H1 (cell line): Measurements from ENCODE around the gene GAD2. TPM values are rescaled to one million over a fixed set of nuclear protein-coding genes. Genes with fewer than 3 reads are reported as not detected.

Source experiments
- CTCF ChIA-PET: fragments of 300-600 bp; sonication (Branson Sonifier 250); formaldehyde crosslinking; loops from one replicate; lab custom pipeline; 2021; ENCODE audit not compliant: partially characterized antibody; lab: Charles Lee
- POLR2A ChIA-PET: fragments of 300-600 bp; sonication (Branson Sonifier 250); formaldehyde crosslinking; loops from one replicate; lab custom pipeline; 2021; ENCODE audit warnings: inconsistent platforms; ENCODE audit not compliant: partially characterized antibody; lab: Charles Lee
- DNase-seq, 2 experiments: peaks; one replicate each; pipeline versions ENCODE4 v3.0.0 to v3.0.0-alpha.2; 2010 to 2022; ENCODE audit warnings: low spot score in 2 of 2, low read depth in 1 of 2, mixed read lengths in 1 of 2
- FAIRE-seq: peaks from 2 replicates; lab custom pipeline; 2011; peaks lifted over from hg19 to GRCh38; lab: Jason Lieb, UNC
- H2AFZ ChIP-seq: 2 replicates; pipeline ENCODE4 v1.8.1; 2012; ENCODE audit warnings: low read length, inconsistent platforms
- H2AK5ac ChIP-seq: 2 replicates; pipeline ENCODE4 v1.6.1; 2013; ENCODE audit warnings: low read depth, low read length
- H2BK120ac ChIP-seq: replicated peaks from 2 replicates; pipeline ENCODE3; 2013; ENCODE audit warnings: low read depth, low read length, inconsistent platforms
- H2BK12ac ChIP-seq: 2 replicates; pipeline ENCODE4 v1.6.1; 2013; ENCODE audit warnings: low read depth, low read length
- H2BK15ac ChIP-seq: 2 replicates; pipeline ENCODE4 v1.6.1; 2013; ENCODE audit warnings: low read length
- H2BK20ac ChIP-seq: 2 replicates; pipeline ENCODE4 v1.6.1; 2013; ENCODE audit warnings: low read length
- H2BK5ac ChIP-seq: 2 replicates; pipeline ENCODE4 v1.6.1; 2013; ENCODE audit warnings: low read depth, low read length
- H3K14ac ChIP-seq: 2 replicates; pipeline ENCODE4 v1.6.1; 2013; ENCODE audit warnings: inconsistent platforms; ENCODE audit not compliant: insufficient read length
- H3K18ac ChIP-seq: 2 replicates; pipeline ENCODE4 v1.6.1; 2013; ENCODE audit warnings: low read length; ENCODE audit errors: extremely low read depth
- H3K23ac ChIP-seq: 2 replicates; pipeline ENCODE4 v1.6.1; 2013; ENCODE audit warnings: inconsistent platforms; ENCODE audit not compliant: insufficient read length
- H3K23me2 ChIP-seq: 2 replicates; pipeline ENCODE4 v1.6.1; 2013; ENCODE audit warnings: low read depth, low read length
- H3K27ac ChIP-seq: 2 replicates; pipeline ENCODE4 v1.6.1; 2011; ENCODE audit warnings: low read depth, low read length, inconsistent platforms
- H3K27me3 ChIP-seq, 4 experiments: replicated peaks in 1 of 4; 1 replicate in 1 of 4; 2 replicates in 3 of 4; pipeline versions ENCODE4 v1.6.1 to v1.8.1; 2011 to 2013; ENCODE audit warnings: low read length in 3 of 4, mild to moderate bottlenecking in 3 of 4, inconsistent platforms in 2 of 4, mixed read lengths in 2 of 4, moderate library complexity in 1 of 4; ENCODE audit not compliant: control insufficient read depth in 3 of 4, insufficient read depth in 3 of 4; ENCODE audit errors: extremely low read depth in 1 of 4
- H3K36me3 ChIP-seq, 4 experiments: 2 replicates each; pipeline versions ENCODE4 v1.6.1 to v1.8.1; 2011 to 2013; ENCODE audit warnings: mild to moderate bottlenecking in 4 of 4, low read length in 3 of 4, moderate library complexity in 2 of 4, control low read depth in 1 of 4, inconsistent platforms in 1 of 4; ENCODE audit not compliant: insufficient read depth in 4 of 4, control insufficient read depth in 2 of 4
- H3K4ac ChIP-seq: replicated peaks from 2 replicates; pipeline ENCODE3; 2013; ENCODE audit warnings: low read length, low read depth, mixed read lengths, inconsistent platforms; ENCODE audit not compliant: insufficient read length
- H3K4me1 ChIP-seq, 4 experiments: replicated peaks in 1 of 4; 1 replicate in 1 of 4; 2 replicates in 3 of 4; pipeline versions ENCODE4 v1.6.1 to v1.8.1; 2011 to 2013; ENCODE audit warnings: low read length in 3 of 4, inconsistent platforms in 2 of 4, mixed read lengths in 1 of 4; ENCODE audit not compliant: insufficient read depth in 4 of 4, control insufficient read depth in 3 of 4
- H3K4me2 ChIP-seq, 2 experiments: 2 replicates each; pipeline versions ENCODE4 v1.6.1 to v1.8.1; 2011 to 2013; ENCODE audit warnings: low read depth in 2 of 2, low read length in 2 of 2, control low read depth in 1 of 2, inconsistent platforms in 1 of 2, mild to moderate bottlenecking in 1 of 2; ENCODE audit not compliant: insufficient read depth in 1 of 2
- H3K4me3 ChIP-seq, 4 experiments: fragments of 200-600, 300-600 bp in 1 of 4; sonication (generic), shearing (Covaris generic), sonication (Bioruptor Twin) in 1 of 4; 2 replicates each; pipeline versions ENCODE4 v1.5.1 to v1.8.1; 2011 to 2016; ENCODE audit warnings: low read length in 4 of 4, low read depth in 3 of 4, control low read depth in 2 of 4, inconsistent platforms in 2 of 4, mild to moderate bottlenecking in 2 of 4, mixed read lengths in 1 of 4, moderate library complexity in 1 of 4; ENCODE audit not compliant: insufficient read depth in 2 of 4; ENCODE audit errors: extremely low read depth in 1 of 4
- H3K56ac ChIP-seq: replicated peaks from 2 replicates; pipeline ENCODE3; 2013; ENCODE audit warnings: low read depth, mild to moderate bottlenecking, mixed read lengths, low read length, inconsistent platforms; ENCODE audit not compliant: insufficient read length
- H3K79me1 ChIP-seq: 2 replicates; pipeline ENCODE4 v1.6.1; 2013; ENCODE audit warnings: low read depth, low read length, control low read depth
- H3K79me2 ChIP-seq, 2 experiments: 2 replicates each; pipeline versions ENCODE4 v1.6.1 to v1.8.1; 2012 to 2013; ENCODE audit warnings: low read length in 2 of 2, mild to moderate bottlenecking in 2 of 2, inconsistent platforms in 1 of 2; ENCODE audit not compliant: insufficient read depth in 2 of 2, control insufficient read depth in 1 of 2
- H3K9ac ChIP-seq, 4 experiments: replicated peaks in 1 of 4; 1 replicate in 1 of 4; 2 replicates in 3 of 4; pipeline versions ENCODE4 v1.6.1 to v1.8.1; 2011 to 2013; ENCODE audit warnings: low read depth in 3 of 4, low read length in 3 of 4, control low read depth in 2 of 4, mild to moderate bottlenecking in 2 of 4, moderate library complexity in 2 of 4, inconsistent platforms in 1 of 4; ENCODE audit errors: extremely low read depth in 1 of 4
- H3K9me3 ChIP-seq, 2 experiments: 2 replicates each; pipeline versions ENCODE4 v1.6.1 to v1.8.1; 2012 to 2013; ENCODE audit warnings: mild to moderate bottlenecking in 2 of 2, moderate library complexity in 2 of 2, control low read depth in 1 of 2, inconsistent platforms in 1 of 2, low read depth in 1 of 2, low read length in 1 of 2, mixed read lengths in 1 of 2; ENCODE audit not compliant: insufficient read depth in 2 of 2
- H4K20me1 ChIP-seq, 2 experiments: replicated peaks in 1 of 2; 2 replicates each; pipeline versions ENCODE3 to v1.8.1; 2011 to 2013; ENCODE audit warnings: inconsistent platforms in 2 of 2, low read length in 2 of 2, mild to moderate bottlenecking in 1 of 2; ENCODE audit not compliant: insufficient read depth in 2 of 2, control insufficient read depth in 1 of 2
- H4K5ac ChIP-seq: 2 replicates; pipeline ENCODE4 v1.6.1; 2013; ENCODE audit warnings: low read length, low read depth, mixed read lengths, inconsistent platforms; ENCODE audit not compliant: insufficient read length
- H4K8ac ChIP-seq: 2 replicates; pipeline ENCODE4 v1.8.0; 2013; ENCODE audit warnings: mild to moderate bottlenecking, moderate library complexity, low read length, inconsistent platforms; ENCODE audit not compliant: insufficient read depth; ENCODE audit errors: extremely low read depth
- H4K91ac ChIP-seq: replicated peaks from 2 replicates; pipeline ENCODE3; 2013; ENCODE audit warnings: low read length, mixed read lengths, inconsistent platforms; ENCODE audit not compliant: insufficient read length
- CHD1 ChIP-seq: IDR thresholded peaks from 2 replicates; pipeline ENCODE4 v1.6.1; 2012; ENCODE audit warnings: low read depth, low read length, improper control_type of control experiment
- EP300 ChIP-seq, 2 experiments: IDR thresholded peaks; 1 replicate in 1 of 2; 2 replicates in 1 of 2; pipeline ENCODE4 v1.6.1; 2011 to 2012; ENCODE audit warnings: low read depth in 2 of 2, low read length in 2 of 2, mild to moderate bottlenecking in 2 of 2, borderline replicate concordance in 1 of 2, inconsistent platforms in 1 of 2, moderate library complexity in 1 of 2
- GTF2F1 ChIP-seq: IDR thresholded peaks from 2 replicates; pipeline ENCODE4 v1.6.1; 2012; ENCODE audit warnings: low read depth, low read length, improper control_type of control experiment, borderline replicate concordance
- HDAC2 ChIP-seq, 2 experiments: fragments of 300-600 bp in 1 of 2; sonication (generic) in 1 of 2; IDR thresholded peaks; 2 replicates each; pipeline ENCODE4 v1.6.1; 2011 to 2012; ENCODE audit warnings: low read depth in 2 of 2, low read length in 2 of 2, mild to moderate bottlenecking in 2 of 2, moderate library complexity in 2 of 2, borderline replicate concordance in 1 of 2, inconsistent platforms in 1 of 2
- POLR2A ChIP-seq, 2 experiments: IDR thresholded peaks; 1 replicate in 1 of 2; 2 replicates in 1 of 2; pipeline ENCODE4 v1.6.1; 2011; ENCODE audit warnings: low read depth in 2 of 2, low read length in 2 of 2, mild to moderate bottlenecking in 2 of 2; ENCODE audit errors: control extremely low read depth in 1 of 2
- RBBP5 ChIP-seq: IDR thresholded peaks from 2 replicates; pipeline ENCODE4 v1.7.1; 2012; ENCODE audit warnings: low read depth, mild to moderate bottlenecking, inconsistent platforms, low read length, moderate library complexity, borderline replicate concordance
- SIN3A ChIP-seq, 2 experiments: IDR thresholded peaks in 1 of 2; conservative IDR thresholded peaks in 1 of 2; 2 replicates each; pipeline ENCODE4 v1.6.1; 2011 to 2012; ENCODE audit warnings: low read length in 2 of 2, improper control_type of control experiment in 1 of 2, low read depth in 1 of 2, mild to moderate bottlenecking in 1 of 2
- SIRT6 ChIP-seq: IDR thresholded peaks from one replicate; pipeline ENCODE4 v1.7.1; 2012; ENCODE audit warnings: low read length, inconsistent platforms
- SP1 ChIP-seq: IDR thresholded peaks from 2 replicates; pipeline ENCODE4 v1.6.1; 2011; ENCODE audit warnings: low read depth, low read length
- SUZ12 ChIP-seq: fragments of 200-600 bp; sonication (generic); IDR thresholded peaks from 2 replicates; pipeline ENCODE4 v1.6.1; 2012; ENCODE audit warnings: mild to moderate bottlenecking, inconsistent platforms, low read length, moderate library complexity, mixed read lengths
- TAF7 ChIP-seq: optimal IDR thresholded peaks from 2 replicates; pipeline ENCODE3; 2011; ENCODE audit warnings: low read depth, mild to moderate bottlenecking, inconsistent platforms, low read length, moderate library complexity, borderline replicate concordance
- ZNF274 ChIP-seq: IDR thresholded peaks from 2 replicates; pipeline ENCODE4 v1.7.0; 2012; ENCODE audit warnings: low read length, borderline replicate concordance; ENCODE audit errors: extremely low read depth
- polyA plus RNA-seq, 7 experiments: library from polyadenylated mRNA; depleted of rRNA in 3 of 7; stranded (reverse) in 5 of 7; unstranded in 2 of 7; fragments of >200 nt in 5 of 7; fragments of 200-250 nt in 2 of 7; gene quantifications; 1 replicate in 5 of 7; 2 replicates in 1 of 7; 4 replicates in 1 of 7; pipeline versions ENCODE4 v1.2.1 to v1.2.3, GENCODE V29; 2011 to 2013; ENCODE audit warnings: missing spikeins in 2 of 7, mixed read lengths in 2 of 7
- total RNA-seq: library from RNA; stranded (reverse); fragmentation: NEBNext Ultra II Directional; extraction: Animal tissue kit (Norgen Biotek cat#: 25700); gene quantifications from 2 replicates; pipeline ENCODE4 v1.2.1, GENCODE V29; 2021
- TF ChIP-seq, protein P1 (sequence below): IDR thresholded peaks from 2 replicates; pipeline ENCODE4 v1.6.1; 2012; ENCODE audit warnings: inconsistent platforms
- TF ChIP-seq, protein P2 (sequence below): IDR thresholded peaks from 2 replicates; pipeline ENCODE4 v1.6.1; 2011; ENCODE audit warnings: low read depth, mild to moderate bottlenecking, low read length; ENCODE audit not compliant: insufficient read depth

Gene GAD2
- total and polyA plus RNA-seq, 2 of the 8 experiments (the other 6 are each of a cell fraction or from before 2014, with no cell fraction given), result 0.30 to 0.47 TPM

DNA sequence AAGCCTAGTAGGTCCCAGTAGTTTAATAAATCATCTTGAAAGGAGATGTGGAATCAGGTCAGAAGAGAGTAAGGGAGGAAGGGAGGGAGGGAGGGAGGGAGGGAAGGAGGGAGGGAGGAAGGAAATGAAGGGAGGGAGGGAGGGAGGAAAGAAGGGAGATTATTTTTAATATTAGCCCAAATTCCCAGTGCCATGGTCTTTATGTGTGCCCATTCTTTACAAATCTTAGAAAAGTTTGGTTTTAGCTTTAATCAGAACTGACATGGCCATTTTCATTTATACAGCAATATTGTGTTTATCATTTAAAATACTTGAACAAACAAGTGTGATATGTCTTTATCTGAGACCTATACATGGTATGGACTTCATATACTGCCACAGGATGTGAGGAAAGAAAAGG is 86.8 kb downstream of the GAD2 start:
- Histone ChIP-seq H3K4me2 (no peak overlapping the region), H3K23me2 (0 out of 2 replicates have a peak, but pooled peaks cover 3% of the 10 kb centered on the region), H2AFZ (no peak overlapping the region), H3K9me3 (no peaks in the 10 kb centered on the region), H3K4me3 (no peak overlapping the region), H2BK12ac (no peak overlapping the region), H2BK120ac (no peak overlapping the region), H2AK5ac (no peak overlapping the region), H4K91ac (no peak overlapping the region), H4K8ac (no peak overlapping the region), H3K18ac (no peak overlapping the region), H3K79me2 (no peaks in the 10 kb centered on the region), H3K79me1 (no peaks in the 10 kb centered on the region), H3K4me1 (no peaks in the 10 kb centered on the region), H3K9ac (no peak overlapping the region), H3K27ac (no peak overlapping the region), H3K23ac (no peak overlapping the region), H4K20me1 (no peaks in the 10 kb centered on the region), H3K4ac (no peak overlapping the region), H2BK15ac (no peak overlapping the region), H4K5ac (no peak overlapping the region), H2BK20ac (no peak overlapping the region), H2BK5ac (no peak overlapping the region), H3K27me3 (no peaks in the 10 kb centered on the region; a peak in 1 of 7 replicates), H3K14ac (no peak overlapping the region), H3K56ac (no peak overlapping the region), H3K36me3 (no peaks in the 10 kb centered on the region)
- POLR2A ChIA-PET, result no interaction called here
- DNase-seq (no peak), FAIRE-seq (no peak)
- CTCF ChIA-PET, result interaction anchor here (0.6 kb wide), 1 partner anchor 13 kb away, joined by 4 read pairs; no protein-coding TSS in a partner anchor
- TF ChIP-seq SIN3A (conservative IDR thresholded peaks at IDR 0.05 in 1 of 2, IDR thresholded peaks at IDR 0.05 in 1 of 2; ENCODE audit: low read depth in 1 of 2, low read length in 2 of 2), result no peak
- TF ChIP-seq, protein P1, sequence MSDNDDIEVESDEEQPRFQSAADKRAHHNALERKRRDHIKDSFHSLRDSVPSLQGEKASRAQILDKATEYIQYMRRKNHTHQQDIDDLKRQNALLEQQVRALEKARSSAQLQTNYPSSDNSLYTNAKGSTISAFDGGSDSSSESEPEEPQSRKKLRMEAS, result no peak
- no peak for TF ChIP-seq RBBP5
- no peak for TF ChIP-seq HDAC2 (IDR thresholded peaks at IDR 0.05; ENCODE audit: borderline replicate concordance in 1 of 2, low read depth in 2 of 2, low read length in 2 of 2)
- TF ChIP-seq ZNF274, result no peak
- no peak for TF ChIP-seq POLR2A (IDR thresholded peaks at IDR 0.05; ENCODE audit: control extremely low read depth in 1 of 2, low read depth in 2 of 2, low read length in 2 of 2)
- TF ChIP-seq, protein P2, sequence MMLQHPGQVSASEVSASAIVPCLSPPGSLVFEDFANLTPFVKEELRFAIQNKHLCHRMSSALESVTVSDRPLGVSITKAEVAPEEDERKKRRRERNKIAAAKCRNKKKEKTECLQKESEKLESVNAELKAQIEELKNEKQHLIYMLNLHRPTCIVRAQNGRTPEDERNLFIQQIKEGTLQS, result no peak
- TF ChIP-seq SP1, result no peak
- TF ChIP-seq CHD1, result no peak
- no peak for TF ChIP-seq GTF2F1
- TF ChIP-seq TAF7, result no peak
- no peak for TF ChIP-seq SUZ12
- TF ChIP-seq SIRT6, result no peak
- TF ChIP-seq EP300 (IDR thresholded peaks at IDR 0.05; ENCODE audit: borderline replicate concordance in 1 of 2, low read depth in 2 of 2, low read length in 2 of 2), result no peak
